Fibroblast of mammary gland (primary cell): ENCODE results near the gene CTNNA3.

Experiments used
- DNase-seq: peaks from one replicate; pipeline ENCODE4 v3.0.0-alpha.2; 2010; ENCODE audit warnings: low read depth
- H3K4me3 ChIP-seq: 2 replicates; pipeline ENCODE4 v1.5.1; 2011; ENCODE audit warnings: low read depth, mild to moderate bottlenecking, low read length, moderate library complexity; ENCODE audit not compliant: control insufficient read depth
- TF ChIP-seq, protein P1 (sequence below): conservative IDR thresholded peaks from 2 replicates; pipeline ENCODE4 v1.5.1; 2011; ENCODE audit warnings: low read depth, low read length, inconsistent platforms; ENCODE audit not compliant: control insufficient read depth, insufficient read depth

CTNNA3 gene

DNA sequence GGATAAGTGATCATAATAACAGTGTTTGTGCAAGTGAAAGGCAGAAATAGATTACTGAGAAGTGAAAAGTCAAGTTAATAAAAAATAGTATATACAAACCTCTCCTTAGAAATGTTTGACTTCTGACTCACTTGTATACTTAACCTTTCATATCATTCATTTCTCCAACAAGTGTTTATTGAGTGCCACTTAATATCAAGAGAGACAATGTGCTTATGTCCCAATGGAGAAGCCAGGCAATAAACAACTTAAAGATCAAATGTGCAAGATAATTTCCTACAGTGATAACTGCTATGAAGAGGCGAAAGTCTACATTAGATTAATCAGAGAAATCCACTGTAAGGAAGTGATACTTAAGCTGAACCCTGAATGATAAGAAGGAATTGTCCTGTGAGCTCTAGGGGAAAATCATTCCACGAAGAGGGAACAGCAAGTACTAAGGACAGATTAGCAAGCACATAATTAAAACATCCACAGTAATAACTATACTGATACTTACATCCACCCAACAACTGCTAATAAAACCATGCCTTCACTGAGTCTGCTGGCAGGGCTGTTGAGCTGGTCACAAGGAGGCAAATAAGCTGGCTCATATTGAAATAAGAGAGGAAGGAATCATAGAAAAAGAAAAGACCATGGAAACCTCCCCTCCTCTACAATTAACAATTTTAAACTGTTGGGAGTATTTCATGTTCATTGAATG, 203.5 kb downstream of the CTNNA3 start:
- TF ChIP-seq, protein P1, sequence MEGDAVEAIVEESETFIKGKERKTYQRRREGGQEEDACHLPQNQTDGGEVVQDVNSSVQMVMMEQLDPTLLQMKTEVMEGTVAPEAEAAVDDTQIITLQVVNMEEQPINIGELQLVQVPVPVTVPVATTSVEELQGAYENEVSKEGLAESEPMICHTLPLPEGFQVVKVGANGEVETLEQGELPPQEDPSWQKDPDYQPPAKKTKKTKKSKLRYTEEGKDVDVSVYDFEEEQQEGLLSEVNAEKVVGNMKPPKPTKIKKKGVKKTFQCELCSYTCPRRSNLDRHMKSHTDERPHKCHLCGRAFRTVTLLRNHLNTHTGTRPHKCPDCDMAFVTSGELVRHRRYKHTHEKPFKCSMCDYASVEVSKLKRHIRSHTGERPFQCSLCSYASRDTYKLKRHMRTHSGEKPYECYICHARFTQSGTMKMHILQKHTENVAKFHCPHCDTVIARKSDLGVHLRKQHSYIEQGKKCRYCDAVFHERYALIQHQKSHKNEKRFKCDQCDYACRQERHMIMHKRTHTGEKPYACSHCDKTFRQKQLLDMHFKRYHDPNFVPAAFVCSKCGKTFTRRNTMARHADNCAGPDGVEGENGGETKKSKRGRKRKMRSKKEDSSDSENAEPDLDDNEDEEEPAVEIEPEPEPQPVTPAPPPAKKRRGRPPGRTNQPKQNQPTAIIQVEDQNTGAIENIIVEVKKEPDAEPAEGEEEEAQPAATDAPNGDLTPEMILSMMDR = no peak
- H3K4me3 ChIP-seq = no peak overlapping the region
- DNase-seq = no peak

DNA sequence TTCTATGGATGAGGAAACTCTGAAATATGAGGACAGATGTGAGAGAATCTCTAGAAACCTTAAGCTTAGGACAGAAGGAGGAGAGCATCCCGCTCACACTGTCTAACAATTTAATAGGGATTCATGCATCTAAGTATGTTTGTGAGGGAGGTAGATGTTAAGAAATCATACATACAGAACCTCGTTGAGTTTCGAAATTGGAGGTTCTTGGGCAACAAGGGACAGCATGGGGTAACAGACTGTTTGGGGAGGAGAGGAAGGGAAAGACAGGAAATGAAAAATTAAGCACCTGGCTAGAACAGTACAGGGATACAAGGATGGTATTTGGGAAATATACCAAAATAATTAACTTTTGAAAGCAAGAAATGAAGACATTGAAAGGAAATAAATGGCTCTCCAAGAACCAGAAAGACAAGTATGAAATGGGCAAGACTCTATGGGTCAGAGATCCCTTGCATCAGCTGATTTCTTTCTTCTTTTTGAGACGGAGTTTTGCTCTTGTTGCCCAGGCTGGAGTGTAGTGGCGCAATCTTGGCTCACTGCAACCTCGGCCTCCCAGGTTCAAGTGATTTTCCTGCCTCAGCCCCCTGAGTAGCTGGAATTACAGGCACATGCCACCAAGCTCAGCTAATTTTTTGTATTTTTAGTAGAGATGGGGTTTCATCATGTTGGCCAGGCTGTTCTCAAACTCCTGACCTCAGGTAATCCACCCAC, 207.9 kb downstream of the CTNNA3 start:
- DNase-seq = no peak
- no peak overlapping the region for H3K4me3 ChIP-seq
- TF ChIP-seq, protein P1 = no peak

DNA sequence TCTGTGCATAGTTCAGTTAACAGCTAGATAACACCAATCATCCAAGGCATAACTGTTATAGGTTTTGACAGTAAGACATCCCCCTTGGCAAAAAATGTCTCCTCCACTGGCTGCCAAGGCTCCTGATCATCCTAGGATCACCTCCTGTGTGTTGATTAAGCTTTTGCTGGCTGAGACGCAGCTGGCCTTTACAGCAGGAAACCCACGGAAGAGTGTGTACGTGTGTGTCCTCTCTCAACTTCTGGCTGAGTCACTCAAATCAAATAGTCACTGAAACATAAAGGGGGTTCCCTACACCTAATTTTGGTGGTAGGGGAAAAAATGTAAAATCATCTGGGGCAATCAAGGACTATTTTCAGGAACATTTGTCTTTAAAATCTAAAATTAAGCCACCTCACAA, 208.8 kb downstream of the CTNNA3 start:
- H3K4me3 ChIP-seq = no peak overlapping the region
- DNase-seq = no peak
- TF ChIP-seq, protein P1 = no peak

DNA sequence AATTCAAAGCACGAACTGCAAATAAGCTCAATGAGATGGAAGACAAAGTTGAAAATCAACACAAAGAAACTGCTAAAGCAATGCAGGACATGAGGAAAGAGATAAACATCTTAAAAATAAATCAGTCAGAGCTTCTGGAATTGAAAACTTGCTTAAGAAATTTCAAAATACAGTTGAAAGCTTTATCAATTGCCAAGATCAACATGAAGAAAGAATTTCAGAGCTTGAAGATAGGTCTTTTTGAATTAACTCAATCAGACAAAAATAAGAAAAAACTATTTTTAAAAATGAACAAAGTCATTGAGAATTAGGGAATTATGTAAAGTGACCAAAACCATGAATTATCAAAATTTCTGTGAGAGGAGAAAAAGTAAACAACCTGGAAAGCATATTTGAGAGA, 218.1 kb downstream of the CTNNA3 start:
- no peak overlapping the region for H3K4me3 ChIP-seq
- TF ChIP-seq, protein P1 = no peak
- DNase-seq = no peak

DNA sequence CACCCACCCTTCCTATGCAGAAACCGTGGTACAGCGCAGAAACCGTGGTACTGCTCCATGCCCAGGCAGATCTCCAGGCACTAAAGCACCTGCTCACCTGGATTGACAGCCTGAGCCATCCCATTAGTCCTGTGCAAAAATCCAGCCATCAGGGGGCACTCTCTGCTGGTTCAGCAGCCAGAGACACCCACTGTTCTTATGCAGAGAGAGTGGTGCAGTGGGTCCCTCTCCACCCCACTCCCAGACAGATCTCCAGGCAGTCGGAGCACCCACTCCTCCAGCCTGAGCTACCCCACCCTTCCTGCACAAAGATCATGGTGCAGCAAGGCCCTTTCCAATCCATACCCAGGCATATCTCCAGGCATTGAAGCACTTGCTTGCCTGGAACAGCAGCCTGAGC, 219.8 kb downstream of the CTNNA3 start:
- no peak overlapping the region for H3K4me3 ChIP-seq
- TF ChIP-seq, protein P1 = no peak
- no peak for DNase-seq

DNA sequence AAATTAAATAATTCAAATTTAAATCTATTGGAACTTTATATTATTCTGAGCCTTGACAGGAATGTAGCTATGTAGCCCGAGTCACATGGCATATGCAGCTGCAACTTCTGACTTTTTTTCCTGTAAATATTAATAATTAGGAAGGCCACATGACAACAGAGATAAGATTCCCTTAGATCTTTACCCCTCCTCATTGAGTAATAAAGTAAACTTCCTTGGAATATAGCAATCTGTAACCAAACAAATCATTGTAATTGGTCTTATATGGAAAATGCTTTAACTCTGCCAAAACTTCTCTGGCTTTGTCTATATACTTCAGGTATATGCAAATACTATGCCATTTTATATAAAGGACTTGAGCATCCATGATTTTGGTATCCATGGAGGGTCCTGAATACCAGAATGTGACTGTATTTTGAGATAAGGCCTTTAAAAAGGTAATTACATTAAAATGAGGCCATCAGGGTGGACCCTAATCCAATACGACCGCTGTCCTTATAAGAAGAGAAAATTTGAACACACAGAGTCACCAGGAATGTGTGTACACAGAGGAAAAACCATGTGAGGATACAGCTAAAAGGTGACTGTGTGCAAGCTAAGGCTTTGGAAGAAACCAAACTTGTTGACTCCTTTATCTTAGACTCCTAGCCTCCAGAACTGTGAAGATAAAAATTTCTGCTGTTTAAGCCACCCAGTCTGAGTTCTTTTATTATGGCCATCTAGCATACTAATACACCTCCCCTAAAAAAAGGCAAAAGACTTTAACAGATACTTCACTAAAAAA, 222.0 kb downstream of the CTNNA3 start:
- DNase-seq = no peak
- TF ChIP-seq, protein P1 = no peak
- no peak overlapping the region for H3K4me3 ChIP-seq
